Loucy (cell line): ENCODE data around the gene UNC5A.

ENCODE experiments used
- H2AFZ ChIP-seq: fragments of 200-600 bp; sonication (generic); 2 replicates; pipeline ENCODE4 v1.6.0; 2016; ENCODE audit warnings: antibody characterized with exemption, mild to moderate bottlenecking, low read length, moderate library complexity
- H3F3A ChIP-seq: fragments of 200-600 bp; 2 replicates; pipeline ENCODE4 v1.6.0; 2016; ENCODE audit warnings: antibody characterized with exemption, low read depth, mild to moderate bottlenecking
- H3K27me3 ChIP-seq: fragments of 200-600 bp; sonication (generic); 2 replicates; pipeline ENCODE4 v1.6.1; 2014; ENCODE audit warnings: low read length, mild to moderate bottlenecking; ENCODE audit not compliant: insufficient read depth, poor library complexity, severe bottlenecking
- H3K36me3 ChIP-seq: fragments of 200-600 bp; sonication (generic); 2 replicates; pipeline ENCODE4 v1.6.1; 2016; ENCODE audit warnings: low read length; ENCODE audit not compliant: insufficient read depth
- H3K4me1 ChIP-seq: fragments of 200-600 bp; sonication (generic); 2 replicates; pipeline ENCODE4 v1.5.1; 2014; ENCODE audit warnings: low read length, mild to moderate bottlenecking; ENCODE audit not compliant: insufficient read depth, poor library complexity, severe bottlenecking
- H3K4me2 ChIP-seq: fragments of 200-600 bp; sonication (generic); 2 replicates; pipeline ENCODE4 v1.6.0; 2014; ENCODE audit warnings: antibody characterized with exemption, low read length, low read depth, mild to moderate bottlenecking; ENCODE audit not compliant: poor library complexity, severe bottlenecking
- H3K4me3 ChIP-seq: fragments of 200-600 bp; sonication (generic); 2 replicates; pipeline ENCODE4 v1.5.1; 2014; ENCODE audit warnings: low read length, mild to moderate bottlenecking, mixed read lengths; ENCODE audit not compliant: poor library complexity, severe bottlenecking
- H3K79me2 ChIP-seq: fragments of 200-600 bp; sonication (generic); 2 replicates; pipeline ENCODE4 v1.6.1; 2014; ENCODE audit warnings: low read length; ENCODE audit not compliant: insufficient read depth
- H3K9ac ChIP-seq: fragments of 200-600 bp; sonication (generic); 2 replicates; pipeline ENCODE4 v1.6.0; 2014; ENCODE audit warnings: mild to moderate bottlenecking, low read depth, low read length, moderate library complexity; ENCODE audit not compliant: poor library complexity, severe bottlenecking
- H3K9me2 ChIP-seq: fragments of 200-600 bp; sonication (generic); replicated peaks from 2 replicates; pipeline ENCODE4 v1.6.1; 2016; ENCODE audit warnings: low read depth, low read length, mixed read lengths
- H3K9me3 ChIP-seq: fragments of 200-600 bp; sonication (generic); 2 replicates; pipeline ENCODE4 v1.6.1; 2014; ENCODE audit warnings: mild to moderate bottlenecking, antibody characterized with exemption, low read length, low read depth; ENCODE audit not compliant: insufficient read depth
- H4K20me1 ChIP-seq: fragments of 200-600 bp; sonication (generic); 2 replicates; pipeline ENCODE4 v1.6.0; 2014; ENCODE audit warnings: antibody characterized with exemption, low read length, mild to moderate bottlenecking; ENCODE audit not compliant: insufficient read depth, poor library complexity, severe bottlenecking
- EZH2phosphoT487 ChIP-seq: fragments of 200-600 bp; IDR thresholded peaks from 2 replicates; pipeline ENCODE4 v1.6.1; 2018; ENCODE audit warnings: antibody characterized with exemption, mild to moderate bottlenecking, moderate library complexity, borderline replicate concordance
- TF ChIP-seq, protein P1 (sequence below): fragments of 200-600 bp; sonication (generic); conservative IDR thresholded peaks from 2 replicates; pipeline ENCODE4 v1.5.1; 2014; ENCODE audit warnings: mild to moderate bottlenecking, antibody characterized with exemption, low read length

Gene UNC5A

DNA sequence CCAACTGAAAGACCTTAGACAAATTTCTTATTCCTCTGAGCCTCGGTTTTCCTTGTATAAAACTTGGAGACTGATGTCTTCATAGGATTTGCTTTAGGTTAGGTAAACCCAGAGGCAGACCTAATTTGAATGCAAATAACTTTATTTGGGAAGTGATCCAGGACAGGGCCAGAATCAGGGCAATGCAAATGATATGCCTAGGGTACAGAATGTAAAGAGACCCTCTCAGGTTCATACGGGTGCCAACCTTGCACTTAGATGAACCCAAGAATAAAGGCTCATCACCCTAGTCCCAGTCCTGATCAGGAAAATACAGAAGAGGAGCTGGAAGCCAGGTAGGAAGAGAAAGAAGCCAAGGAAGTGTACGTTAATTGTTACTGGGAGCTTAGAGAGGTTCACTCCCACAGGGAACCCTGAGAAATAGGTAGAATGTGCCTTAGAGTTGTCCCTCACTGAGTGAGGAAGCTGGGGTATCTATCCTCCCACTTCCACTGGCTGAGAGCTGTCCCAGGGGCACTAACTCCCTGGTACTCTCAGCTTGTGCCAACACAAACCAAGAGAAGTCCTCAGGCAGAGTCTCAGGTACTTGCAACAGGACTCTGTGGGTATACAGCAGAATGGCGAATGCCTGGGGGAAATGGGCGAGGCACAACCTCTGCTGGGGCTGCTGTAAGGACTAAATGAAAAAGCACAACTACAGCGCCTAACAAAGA, 91.9 kb downstream of the UNC5A start:
- Histone ChIP-seq H3K27me3 (no peaks in the 10 kb centered on the region), H3K4me3 (no peak overlapping the region), H3K9me3 (no peaks in the 10 kb centered on the region), H2AFZ (no peak overlapping the region), H4K20me1 (no peaks in the 10 kb centered on the region), H3K36me3 (peaks cover 38% of the 10 kb centered on the region; the same call in 1 of the 2 replicates), H3F3A (no peaks in the 10 kb centered on the region), H3K9ac (no peak overlapping the region), H3K4me1 (peaks cover 12% of the 10 kb centered on the region), H3K79me2 (no peaks in the 10 kb centered on the region), H3K4me2 (no peak overlapping the region), H3K9me2 (no peaks in the 10 kb centered on the region)
- no peak for TF ChIP-seq EZH2phosphoT487
- TF ChIP-seq, protein P1, sequence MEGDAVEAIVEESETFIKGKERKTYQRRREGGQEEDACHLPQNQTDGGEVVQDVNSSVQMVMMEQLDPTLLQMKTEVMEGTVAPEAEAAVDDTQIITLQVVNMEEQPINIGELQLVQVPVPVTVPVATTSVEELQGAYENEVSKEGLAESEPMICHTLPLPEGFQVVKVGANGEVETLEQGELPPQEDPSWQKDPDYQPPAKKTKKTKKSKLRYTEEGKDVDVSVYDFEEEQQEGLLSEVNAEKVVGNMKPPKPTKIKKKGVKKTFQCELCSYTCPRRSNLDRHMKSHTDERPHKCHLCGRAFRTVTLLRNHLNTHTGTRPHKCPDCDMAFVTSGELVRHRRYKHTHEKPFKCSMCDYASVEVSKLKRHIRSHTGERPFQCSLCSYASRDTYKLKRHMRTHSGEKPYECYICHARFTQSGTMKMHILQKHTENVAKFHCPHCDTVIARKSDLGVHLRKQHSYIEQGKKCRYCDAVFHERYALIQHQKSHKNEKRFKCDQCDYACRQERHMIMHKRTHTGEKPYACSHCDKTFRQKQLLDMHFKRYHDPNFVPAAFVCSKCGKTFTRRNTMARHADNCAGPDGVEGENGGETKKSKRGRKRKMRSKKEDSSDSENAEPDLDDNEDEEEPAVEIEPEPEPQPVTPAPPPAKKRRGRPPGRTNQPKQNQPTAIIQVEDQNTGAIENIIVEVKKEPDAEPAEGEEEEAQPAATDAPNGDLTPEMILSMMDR: no peak

DNA sequence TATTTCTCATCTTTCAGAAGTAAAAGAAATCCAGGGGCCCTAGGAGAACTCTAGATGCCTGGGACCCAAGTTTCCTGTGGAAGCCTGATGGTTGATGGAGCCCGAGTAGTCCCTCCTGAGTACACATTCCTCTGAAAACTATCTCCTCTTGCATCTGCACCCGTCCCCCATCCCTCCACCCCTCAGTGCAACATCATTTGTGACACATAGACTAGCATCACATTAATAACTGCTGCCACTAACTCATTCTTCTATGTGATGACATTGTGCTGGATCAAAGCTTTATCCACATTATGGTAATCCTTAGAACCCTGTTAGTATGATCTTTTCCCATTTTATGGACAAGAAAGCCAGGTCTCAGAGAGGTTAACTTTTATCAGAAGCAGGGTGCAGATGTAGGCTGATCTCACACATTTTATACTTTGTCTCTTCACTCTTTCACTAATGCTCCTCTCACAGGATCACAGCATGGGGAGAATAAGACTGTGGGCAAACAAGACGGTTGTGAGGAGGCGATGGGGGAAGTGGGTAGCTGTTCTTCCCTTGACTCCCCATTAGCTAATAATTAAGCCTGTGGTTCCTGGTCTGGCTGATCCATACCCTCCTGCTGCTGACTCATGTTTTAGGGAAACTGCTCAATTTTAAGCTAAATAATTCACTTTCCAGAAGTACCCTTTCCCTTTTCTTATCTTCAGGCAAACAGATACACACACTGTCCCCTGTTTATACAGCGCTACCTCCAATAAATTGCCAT, 92.7 kb downstream of the UNC5A start:
- Histone ChIP-seq H3K9me3 (no peaks in the 10 kb centered on the region), H2AFZ (no peak overlapping the region), H3K4me2 (no peak overlapping the region), H3K4me1 (peaks cover 12% of the 10 kb centered on the region), H3F3A (no peaks in the 10 kb centered on the region), H3K36me3 (peaks cover 46% of the 10 kb centered on the region; the same call in 1 of the 2 replicates), H3K9me2 (no peaks in the 10 kb centered on the region), H4K20me1 (no peaks in the 10 kb centered on the region), H3K9ac (no peak overlapping the region), H3K27me3 (no peaks in the 10 kb centered on the region), H3K4me3 (no peak overlapping the region), H3K79me2 (no peaks in the 10 kb centered on the region)
- TF ChIP-seq EZH2phosphoT487: no peak
- TF ChIP-seq, protein P1: no peak

DNA sequence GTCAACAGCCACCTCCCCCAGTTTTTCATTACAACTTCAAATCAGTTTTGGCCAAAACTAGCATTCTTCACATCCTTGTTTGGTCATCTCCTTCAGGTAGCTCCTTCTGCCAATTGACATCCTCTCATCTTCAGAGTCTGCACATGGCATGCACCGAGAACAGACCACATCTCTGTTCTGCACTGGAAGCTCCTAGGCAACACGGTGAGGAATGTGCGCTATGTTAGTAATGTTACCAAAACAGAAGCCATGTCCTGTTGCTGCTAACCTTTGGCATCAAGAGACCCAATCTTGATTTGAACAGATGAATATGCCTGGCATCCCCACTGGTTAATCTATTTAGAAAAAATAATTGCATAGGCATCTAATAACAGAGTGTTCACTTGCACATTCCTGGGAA, 93.9 kb downstream of the UNC5A start:
- H3K27me3 ChIP-seq: no peaks in the 10 kb centered on the region
- H3K36me3 ChIP-seq: peaks cover 46% of the 10 kb centered on the region; the same call in 1 of the 2 replicates
- H4K20me1 ChIP-seq: no peaks in the 10 kb centered on the region

More for the DNA sequence above, 93.9 kb downstream of the UNC5A start:
- Histone ChIP-seq H3K4me1 (peaks cover 9% of the 10 kb centered on the region), H3F3A (no peaks in the 10 kb centered on the region), H3K9me3 (no peaks in the 10 kb centered on the region), H3K9ac (no peak overlapping the region), H2AFZ (no peak overlapping the region), H3K79me2 (no peaks in the 10 kb centered on the region), H3K4me3 (no peak overlapping the region), H3K4me2 (no peak overlapping the region), H3K9me2 (no peaks in the 10 kb centered on the region)
- no peak for TF ChIP-seq EZH2phosphoT487
- TF ChIP-seq, protein P1: no peak
